Glomerular visceral epithelial cell (primary cell): Measurements from ENCODE around the gene BMERB1.
"Not testable (repeated sequence)": the region's sequence is repeated elsewhere in the genome, so short reads cannot be mapped to it uniquely, and the experiment has no call there.

ENCODE experiments used
- DNase-seq: peaks from one replicate; pipeline ENCODE4 v3.0.0-alpha.2; 2016; ENCODE audit errors: extremely low spot score

The BMERB1 gene

DNA sequence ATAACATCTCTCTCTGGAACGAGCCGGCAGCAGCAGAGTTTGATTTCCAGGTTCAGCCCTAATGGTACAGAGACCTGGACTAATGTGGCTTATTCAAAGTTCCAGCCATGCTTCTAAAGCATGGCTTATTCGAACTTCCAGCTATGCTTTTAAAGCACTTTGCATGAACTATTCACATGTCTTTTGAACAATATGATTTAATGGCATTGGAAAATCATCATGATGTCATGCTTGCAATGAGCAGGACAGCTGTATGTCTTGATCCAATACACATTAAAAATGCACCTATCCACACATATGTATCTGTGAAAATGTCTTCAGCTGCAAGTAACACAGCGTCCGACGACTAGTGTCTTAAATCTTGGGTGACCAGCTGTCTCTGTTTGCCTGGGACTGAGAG lies 122.9 kb downstream of the BMERB1 start:
- no peak for DNase-seq

DNA sequence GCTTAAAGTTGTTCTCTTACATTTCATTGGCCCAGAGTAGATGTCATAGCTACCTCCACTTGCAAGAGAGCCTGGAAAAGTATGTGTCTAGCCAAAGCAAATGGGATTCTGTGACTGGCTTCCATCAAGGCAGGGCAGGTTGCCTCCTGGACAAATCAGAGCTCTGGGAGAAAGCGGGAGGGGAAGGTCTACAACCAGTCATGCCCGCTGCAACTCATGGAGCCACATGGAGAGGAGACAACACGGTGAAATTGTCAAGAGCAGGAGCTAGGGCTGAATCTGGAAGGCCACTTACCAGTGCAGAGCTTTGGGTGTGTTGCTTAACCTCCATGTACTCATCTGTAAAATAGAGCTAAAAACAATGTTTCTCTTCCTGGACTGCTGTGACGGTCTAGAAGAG lies 124.8 kb downstream of the BMERB1 start:
- no peak for DNase-seq

DNA sequence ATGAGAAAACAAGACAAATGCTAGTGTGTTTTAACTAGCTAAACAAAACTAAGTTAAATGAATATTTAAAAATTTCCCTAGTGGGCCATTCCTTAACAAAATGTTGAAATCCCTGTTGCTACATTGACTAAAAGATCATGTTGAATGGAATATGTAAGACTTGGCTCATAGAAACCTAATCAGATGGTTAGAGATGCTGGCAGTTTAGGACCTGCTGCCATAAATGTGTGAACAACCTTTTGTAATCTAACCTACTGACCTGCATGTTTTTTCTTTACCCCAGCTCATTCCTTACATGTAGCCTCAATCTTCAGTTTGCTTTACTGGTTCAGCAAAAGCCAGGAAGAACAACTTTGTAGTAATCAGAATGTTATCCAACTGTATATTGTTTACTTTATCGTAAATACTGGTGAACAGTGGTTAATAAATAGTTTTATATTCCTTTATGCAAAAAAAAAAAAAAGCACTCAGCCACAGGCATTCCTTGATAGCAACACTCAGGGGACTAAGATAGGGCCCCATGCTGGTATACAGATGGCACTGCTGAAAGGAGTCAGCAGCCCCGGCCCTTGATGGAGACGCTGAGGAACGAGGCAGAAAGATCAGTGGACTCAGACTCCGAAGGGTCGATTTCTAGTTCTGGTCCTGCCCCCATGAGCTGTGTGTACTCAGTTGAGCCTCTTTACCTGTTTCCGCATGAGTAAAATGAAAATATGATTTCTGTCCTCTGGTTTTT lies 130.4 kb downstream of the BMERB1 start:
- DNase-seq = no peak

DNA sequence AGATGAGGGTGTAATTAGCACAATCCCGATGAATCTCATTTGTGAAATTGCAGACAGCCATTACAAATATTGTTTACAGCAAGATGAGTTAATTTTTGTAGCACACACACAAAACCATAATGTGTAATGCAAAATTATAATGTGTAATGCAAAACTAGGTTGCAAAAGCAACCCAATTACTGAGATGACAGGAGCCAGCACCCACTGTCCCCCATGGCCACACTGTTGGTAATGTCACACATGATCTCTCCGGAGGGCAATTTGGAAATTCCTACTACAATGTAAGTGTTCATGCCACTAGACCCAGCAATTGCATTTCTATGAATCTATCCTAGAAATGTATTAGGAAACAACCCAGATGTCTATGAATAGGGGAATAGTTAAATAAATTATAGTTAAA lies 131.7 kb downstream of the BMERB1 start:
- no peak for DNase-seq

DNA sequence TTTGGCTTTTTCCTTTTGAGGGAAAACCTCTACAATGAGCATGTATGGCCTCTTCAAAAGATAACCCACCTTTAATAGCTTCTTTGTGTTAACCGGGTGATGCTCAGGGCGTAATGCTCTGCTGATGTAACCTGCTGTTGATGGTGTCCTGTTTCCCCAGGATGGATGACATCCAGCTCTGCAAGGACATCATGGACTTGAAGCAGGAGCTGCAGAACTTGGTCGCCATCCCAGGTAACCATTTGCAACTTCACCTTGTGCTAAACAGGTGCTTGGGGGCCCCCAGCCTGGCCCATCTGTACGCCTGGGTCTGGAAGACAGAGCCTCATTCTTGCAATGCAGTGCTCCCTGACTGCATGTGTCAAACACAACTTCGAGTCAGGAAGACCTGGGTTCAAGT lies 133.4 kb downstream of the BMERB1 start:
- DNase-seq = no peak

DNA sequence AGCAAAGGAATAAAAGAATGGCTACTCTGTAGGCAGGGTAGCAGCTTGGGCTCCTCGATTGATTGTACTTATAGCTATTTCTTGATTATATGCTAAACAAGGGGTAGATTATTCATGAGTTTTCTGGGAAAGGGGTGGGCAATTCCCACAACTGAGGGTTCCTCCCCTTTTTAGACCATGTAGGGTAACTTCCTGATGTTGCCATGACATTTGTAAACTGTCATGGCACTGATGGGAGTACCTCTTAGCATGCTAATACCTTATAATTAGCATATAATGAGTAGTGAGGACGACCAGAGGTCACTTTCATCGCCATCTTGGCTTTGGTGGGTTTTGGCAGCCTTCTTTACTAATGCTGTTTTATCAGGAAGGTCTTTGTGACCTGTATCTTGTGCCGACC lies 136.3 kb downstream of the BMERB1 start:
- not testable (repeated sequence) for DNase-seq

DNA sequence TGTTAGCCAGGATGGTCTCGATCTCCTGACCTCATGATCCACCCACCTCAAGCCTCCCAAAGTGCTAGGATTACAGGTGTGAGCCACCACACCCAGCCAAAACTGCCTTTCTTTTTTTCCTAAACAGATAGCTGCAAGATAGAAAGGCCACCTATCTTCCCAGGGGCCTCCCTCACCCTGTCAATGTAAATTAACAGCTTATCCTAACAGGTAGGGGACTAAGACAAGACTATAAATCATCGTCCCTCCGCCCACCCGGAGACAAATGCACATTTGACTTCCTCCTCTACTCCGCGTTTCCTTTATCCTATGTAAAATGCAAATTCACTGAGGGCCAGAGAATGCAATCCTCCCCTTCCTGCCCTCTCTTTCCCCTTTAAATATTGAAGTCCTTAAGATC lies 137.2 kb downstream of the BMERB1 start:
- DNase-seq = no peak

DNA sequence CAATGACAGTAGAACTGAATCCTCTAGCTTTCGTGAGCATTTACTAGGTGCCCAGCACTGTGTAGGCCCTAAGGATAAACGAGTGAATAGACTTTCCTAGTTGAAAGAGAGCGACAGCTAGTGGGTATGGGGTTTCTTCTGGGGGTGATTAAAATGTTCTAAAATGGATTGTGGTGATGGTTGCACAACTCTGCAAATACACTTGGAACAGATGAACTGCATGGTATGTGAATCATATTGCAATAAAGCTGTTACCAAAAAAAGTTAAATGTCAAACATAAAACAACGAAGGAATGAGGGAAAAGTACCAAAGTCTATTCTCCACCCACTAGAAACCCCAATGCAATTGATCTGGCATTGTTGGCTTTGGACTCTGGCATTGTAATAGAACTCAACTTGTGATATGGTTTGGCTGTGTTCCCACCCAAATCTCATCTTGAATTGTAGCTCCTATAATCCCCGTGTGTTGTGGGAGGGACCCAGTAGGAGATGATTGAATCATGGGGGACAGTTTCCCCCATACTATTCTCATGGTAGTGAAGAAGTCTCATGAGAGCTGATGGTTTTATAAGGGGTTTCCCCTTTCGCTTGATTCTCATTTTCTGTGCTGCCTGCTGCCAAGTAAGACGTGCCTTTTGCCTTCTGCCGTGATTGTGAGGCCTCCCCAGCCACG lies 138.1 kb downstream of the BMERB1 start:
- no peak for DNase-seq

DNA sequence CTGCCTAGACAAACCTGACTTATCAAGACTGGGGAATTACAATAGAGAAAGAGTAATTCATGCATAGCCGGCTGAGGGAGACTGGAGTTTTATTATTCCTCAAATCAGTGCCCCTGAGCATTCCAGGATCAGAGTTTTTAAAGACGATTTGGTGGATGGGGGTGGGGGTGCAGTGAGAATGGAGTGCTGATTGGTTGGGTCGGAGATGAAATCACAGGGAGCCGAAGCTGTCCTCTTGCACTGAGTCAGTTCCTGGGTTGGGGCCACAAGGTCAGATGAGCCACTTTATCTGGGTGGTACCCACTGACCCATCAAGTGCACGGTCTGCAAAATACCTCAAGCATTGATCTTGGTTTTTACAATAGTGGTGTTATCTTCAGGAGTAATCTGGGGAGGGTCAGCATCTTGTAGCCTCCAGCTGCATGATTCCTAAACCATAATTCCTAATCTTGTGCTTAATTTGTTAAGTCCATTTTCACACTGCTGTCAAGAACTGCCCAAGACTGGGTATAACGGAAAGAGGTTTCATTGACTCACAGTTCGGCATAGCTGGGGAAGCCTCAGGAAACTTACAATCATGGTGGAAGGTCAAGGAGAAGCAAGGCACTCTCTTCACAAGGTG lies 139.0 kb downstream of the BMERB1 start:
- no peak for DNase-seq

DNA sequence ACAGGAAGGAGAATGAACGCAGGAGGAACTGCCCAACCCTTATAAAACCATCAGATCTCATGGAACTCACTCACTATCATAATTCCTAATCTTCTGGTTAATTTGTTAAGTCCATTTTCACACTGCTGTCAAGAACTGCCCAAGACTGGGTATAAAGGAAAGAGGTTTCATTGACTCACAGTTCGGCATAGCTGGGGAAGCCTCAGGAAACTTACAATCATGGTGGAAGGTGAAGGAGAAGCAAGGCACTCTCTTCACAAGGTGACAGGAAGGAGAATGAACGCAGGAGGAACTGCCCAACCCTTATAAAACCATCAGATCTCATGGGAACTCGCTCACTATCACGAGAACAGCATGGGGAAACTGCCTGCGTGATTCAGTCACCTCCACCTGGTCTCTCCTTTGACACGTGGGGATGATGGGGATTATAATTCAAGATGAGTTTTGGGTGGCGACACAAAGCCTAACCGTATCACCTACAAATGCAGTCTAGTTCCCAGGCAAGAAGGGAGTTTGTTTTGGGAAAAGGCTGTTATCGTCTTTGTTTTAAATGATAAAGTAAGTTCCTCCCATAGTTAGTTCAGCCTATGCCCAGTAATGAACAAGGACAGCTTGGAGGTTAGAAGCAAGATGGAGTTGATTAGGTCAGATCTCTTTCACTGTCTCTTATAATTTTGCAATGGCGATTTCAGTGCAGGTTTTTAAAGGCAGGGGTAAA lies 139.7 kb downstream of the BMERB1 start:
- DNase-seq = not testable (repeated sequence)

DNA sequence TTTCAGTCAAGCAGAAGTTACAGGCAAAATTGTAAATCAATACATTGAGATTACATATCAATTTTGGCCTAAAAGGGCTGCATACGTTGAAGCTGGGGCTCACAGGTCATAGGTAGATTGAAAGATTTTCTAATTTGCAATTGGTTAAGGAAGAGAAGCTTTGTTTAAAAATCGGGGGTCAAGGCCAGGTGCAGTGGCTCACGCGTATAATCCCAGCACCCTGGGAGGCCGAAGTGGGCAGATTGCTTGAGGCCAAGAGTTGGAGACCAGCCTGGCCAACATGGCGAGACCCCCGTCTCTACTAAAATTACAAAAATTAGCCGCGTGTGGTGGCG lies 140.2 kb downstream of the BMERB1 start:
- no peak for DNase-seq

DNA sequence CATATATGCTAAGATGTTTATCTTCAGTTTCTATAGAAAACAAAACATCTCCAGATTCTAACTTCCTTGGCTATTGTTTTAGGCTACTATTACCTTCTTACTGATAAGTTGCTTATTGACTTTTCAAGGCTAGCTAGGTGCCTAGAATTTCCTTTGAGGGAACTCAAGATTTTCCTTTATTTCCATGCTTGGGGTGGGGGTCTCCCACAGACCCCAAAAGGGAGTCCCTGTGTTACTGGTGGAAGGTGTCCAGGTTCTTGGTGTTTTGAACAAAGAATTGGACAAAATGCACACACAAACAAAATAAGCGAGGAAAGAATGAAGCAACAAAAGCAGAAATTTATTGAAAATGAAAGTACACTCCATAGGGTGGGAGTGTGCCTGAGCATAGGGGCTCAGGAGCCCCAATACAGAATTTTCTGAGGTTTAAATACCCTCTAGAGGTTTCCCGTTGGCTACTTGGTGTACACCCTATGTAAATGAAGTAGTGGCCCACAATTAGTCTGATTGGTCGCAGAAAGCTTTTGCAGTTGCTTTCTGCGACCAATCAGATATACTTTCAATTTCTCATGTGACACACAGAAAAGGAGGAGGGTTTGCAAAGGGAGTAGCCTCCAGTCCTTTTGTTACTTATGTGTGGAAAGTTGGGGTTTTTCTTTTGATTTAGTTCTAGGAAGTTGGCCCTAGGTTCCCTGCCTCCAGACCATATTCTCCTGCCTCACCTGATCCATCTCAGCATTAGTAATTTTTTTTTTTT lies 141.1 kb downstream of the BMERB1 start:
- no peak for DNase-seq

DNA sequence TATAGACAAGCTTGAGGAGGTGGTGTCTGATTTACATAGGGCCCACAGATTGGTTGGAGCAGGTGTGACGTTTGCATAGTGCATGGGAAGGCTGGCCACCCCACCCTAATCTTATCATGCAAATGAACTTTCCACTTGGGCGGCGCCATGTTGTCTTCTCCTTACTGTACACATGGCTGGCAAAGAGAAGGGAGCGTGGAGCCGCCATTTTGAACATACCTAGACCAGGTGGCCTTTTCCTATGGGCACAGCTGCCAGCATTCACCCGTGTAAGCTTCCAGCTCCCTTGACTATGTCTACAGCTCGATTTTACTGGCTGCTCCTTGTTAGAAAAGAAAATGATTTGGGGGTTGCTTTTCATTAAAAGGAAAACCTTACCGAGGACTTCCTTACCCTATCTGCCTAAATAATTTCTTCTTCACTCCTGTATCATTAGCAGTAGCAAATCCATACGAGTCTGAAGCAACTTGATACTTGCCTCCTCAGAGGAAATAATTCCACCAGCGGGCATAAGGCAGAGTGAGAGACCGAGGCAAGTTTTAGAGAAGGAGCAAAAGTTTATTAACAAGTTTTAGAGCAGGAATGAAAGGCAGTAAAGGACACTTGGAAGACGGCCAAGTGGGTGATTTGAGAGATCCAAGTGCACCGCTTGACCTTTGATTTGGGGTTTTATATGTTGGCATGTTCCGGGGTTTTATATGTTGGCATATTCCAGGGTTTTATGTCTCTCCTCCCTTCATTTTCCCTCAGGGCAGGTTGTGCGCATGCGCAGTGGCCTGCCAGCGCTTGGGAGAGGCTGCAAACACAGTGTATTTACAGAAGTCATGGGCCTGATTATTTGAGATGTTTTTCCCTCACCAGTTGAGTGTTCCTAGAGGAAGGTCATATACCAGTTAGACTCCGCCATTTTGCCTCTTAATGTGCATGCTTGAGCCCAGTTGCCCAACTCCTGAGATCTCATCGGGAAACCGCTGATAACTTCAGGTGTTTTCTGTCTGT lies 142.9 kb downstream of the BMERB1 start:
- no peak for DNase-seq

DNA sequence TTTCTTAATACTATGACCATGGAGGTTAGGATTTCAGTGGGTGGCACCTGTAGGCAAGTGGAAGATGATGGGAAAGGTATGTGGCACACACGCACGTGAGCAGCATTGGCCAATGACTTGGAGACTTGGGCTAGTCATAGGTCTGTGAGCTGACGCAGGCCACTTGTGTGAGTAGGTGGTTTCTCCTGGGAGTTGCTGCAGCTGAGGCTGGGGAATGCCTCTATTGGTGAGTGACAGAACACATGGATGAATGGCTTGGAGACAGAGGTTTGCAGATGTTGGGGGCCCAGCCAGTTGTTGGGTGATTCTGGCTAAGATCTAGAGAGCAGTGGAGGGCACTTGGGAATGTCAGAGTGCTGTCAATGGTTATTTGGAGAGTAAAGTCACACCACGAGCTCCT lies 144.4 kb downstream of the BMERB1 start:
- no peak for DNase-seq

DNA sequence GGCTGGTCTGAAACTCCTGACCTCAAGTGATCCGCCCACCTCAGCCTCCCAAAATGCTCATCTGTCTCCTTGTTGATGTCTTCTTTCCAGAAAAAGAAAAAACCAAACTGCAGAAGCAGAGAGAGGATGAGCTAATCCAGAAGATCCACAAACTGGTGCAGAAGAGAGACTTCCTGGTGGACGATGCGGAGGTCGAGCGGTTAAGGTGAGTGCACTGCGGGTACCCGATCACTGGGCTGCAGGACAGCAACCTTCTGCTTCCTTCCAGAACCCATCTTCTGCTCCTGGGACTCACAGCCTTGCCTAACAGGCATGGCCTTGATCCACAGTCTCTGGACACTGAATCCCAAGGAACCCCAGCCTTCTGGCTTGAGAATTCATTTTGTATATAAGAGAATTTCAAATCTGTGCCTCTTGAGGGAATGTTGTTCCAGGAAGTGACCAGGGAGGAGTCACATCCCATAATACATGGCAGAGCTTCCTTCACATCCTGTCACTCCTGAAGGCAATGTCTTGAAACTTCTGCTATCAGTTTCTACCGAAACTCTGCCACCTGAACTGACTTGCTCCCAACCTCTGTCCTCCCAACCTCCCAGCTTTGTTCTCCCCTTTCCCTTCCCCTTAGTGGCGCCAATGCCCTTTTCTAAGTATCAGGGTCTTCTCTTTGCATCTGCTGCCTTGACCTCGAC lies 146.9 kb downstream of the BMERB1 start:
- no peak for DNase-seq

DNA sequence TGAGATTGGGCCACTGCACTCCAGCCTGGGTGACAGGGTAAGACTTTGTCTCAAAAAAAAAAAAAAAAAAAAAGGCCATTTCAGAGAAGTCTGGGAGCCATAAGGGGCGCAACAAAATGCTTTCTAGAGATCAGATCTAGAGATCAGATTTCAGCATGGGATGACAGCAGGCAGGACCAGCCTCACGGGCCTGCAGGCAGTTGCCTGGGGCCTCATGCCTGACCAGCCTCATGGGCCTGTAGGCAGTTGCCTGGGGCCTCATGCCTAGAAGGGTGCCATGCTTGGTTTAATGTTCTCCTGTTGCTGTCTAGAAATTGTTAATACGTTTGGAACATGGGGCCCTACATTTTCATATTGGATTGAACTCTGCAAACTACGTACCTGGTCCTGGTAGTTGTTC lies 149.1 kb downstream of the BMERB1 start:
- no peak for DNase-seq

DNA sequence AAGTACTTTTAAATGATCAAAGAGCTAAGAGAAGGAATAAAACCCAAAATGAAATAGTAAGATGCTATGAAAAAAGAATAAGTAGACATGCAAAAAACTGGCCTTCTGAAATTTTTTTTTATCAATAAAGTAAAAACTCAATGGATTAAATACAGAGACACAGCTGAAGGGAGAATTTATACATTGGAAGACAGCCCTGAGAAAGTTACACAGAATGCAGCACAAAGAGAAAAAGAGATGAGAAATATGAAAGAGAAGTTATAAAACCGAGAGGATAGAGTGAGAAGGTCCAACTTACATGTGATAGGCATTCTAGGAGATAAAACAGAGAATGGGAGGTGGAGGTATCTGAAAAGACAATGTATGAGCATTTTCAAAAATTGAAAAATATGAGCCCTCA lies 151.6 kb downstream of the BMERB1 start:
- no peak for DNase-seq

DNA sequence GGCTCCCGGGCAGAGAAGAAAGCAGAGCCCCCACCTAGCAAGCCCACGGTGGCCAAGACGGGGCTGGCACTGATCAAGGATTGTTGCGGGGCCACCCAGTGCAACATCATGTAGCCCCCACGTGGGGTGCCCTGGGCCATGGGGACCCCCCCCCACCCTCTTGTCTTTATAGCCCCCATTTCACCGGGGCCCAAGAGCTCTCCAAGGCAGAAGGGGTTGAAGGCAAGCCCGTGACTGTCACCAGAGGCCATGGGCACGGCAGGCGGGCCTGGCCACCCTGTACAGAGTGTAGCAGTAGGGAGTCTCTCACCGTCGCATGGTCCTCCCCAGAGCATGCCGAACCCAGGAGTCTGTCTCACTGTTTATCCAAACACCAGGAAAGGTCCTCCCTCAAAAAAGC lies 152.3 kb downstream of the BMERB1 start:
- DNase-seq = no peak

DNA sequence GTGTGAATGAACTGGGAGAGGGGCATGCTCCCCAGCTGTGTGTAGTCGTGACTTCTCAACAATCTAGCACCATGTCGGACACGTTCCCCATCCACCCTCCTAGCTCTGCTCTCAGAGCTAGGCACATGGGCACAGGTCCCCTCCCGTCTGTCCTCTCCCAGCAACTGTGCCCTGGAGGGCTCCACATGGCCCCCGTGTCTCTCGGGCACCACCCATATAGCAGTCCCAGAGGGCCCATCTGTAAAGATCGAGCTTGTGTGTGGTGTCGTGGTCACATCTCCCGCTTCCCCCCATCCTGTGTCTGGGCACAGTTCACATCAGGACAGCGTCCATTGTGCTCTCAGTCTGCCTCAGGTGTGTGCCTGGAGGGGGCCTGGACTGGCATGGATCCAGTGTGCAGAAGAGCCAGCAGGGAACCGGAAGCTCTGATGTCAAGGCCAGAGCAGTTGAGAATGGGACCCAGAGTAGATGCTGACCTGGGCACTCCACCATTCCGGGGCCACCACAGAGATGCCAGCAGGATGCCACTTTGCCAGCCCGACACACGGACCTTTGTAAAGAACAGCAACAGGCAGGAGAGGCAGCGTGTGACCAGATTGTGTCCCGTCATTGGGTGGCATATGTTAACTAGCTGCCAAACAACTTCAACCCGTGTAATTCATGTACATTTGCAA lies 152.9 kb downstream of the BMERB1 start:
- DNase-seq = no peak

DNA sequence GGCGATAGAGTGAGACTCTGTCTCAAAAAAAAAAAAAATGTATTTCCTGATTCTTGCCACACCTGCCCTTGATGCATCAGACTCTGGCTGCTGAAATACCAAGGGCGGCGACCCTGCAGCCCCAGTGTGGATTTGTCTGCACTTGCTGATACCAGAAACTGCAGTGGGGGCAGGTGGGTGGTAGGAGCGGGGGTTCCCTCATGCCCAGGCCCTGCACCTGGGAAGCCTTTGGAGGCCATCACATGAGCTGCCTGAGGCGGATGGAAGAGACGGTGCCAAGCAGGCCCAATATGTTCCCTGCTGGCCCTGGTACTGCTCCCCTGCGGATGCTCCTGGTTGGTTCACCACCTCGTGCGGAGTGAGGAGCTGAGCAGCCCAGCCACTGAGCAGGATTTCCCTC lies 157.9 kb downstream of the BMERB1 start:
- DNase-seq = no peak
